ENCODE data around the gene TYROBP.

- TF ChIP-seq CTCF (IDR thresholded peaks at IDR 0.05; ENCODE audit: low read length) (no peak), EZH2 (IDR thresholded peaks at IDR 0.05; ENCODE audit: borderline replicate concordance, low read length) (no peak)
Measured at GRCh38 chr19:35858311-35858710, 49.8 kb downstream of the TYROBP start.

All from OCI-LY1 (cell line).